Urothelium cell line (cell line): Measurements from ENCODE around the gene ANKRD18A.
"Not testable (repeated sequence)": the region's sequence is repeated elsewhere in the genome, so short reads cannot be mapped to it uniquely, and the experiment has no call there.

Experiments used
- DNase-seq: peaks from one replicate; pipeline ENCODE4 v3.0.0; 2011; ENCODE audit warnings: low spot score, mixed read lengths
- FAIRE-seq: peaks from 2 replicates; lab custom pipeline; 2011; peaks lifted over from hg19 to GRCh38; lab: Jason Lieb, UNC

ANKRD18A gene

DNA sequence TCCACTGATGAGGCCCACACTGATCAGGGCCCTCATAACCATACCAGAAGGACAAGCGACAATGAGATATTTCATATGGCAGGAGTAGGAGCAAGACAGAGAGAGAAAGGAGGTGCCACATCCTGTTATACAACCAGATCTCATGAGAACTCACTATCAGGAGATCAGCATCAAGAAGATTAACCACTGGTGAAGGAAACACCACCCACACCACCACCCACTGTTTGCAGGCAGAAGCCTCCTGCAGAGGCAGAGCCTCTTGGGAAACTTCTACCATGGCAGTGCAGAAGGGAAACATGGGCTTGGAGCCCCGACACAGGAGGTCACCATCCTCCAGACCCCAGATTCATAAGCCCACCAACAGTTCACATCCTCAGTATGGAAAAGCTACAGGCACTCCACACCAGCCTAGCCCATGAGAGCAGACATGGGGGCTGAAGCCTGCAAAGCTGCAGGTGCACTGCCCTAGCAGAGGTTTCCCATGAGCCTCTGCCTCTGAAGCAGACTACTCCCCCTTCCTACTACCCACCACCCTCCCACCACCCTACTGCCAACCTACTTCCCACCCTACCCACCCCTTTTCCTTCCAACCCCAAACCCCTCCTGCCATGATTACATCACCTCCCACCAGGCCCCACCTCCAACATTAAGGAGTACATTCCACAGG, 73.8 kb downstream of the ANKRD18A start:
- not testable (repeated sequence) for DNase-seq, FAIRE-seq

DNA sequence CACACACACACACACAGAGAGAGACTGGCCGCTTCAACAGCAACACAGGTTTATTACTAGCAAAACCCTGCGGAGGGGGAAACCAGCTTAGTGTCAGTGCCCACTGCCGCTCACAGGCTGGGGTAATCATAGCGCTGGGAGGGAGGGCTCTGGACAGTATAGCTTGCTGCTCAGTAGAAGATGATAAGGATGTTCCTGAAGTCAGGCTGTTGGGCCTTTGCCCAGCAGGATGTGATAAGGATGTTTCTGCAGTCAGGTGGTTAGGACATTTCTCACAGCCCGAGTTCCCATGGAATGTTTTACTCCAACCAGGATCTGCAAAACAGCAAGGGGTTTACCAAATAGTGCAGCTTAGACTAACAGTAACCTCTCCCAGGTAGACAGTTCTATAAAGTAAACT, 79.9 kb downstream of the ANKRD18A start:
- FAIRE-seq, result peak; percentile 58

GRCh38 chr9:38529317-38529716, 91.1 kb downstream of the ANKRD18A start:
- DNase-seq (no peak), FAIRE-seq (no peak)

More for the DNA sequence above, 79.9 kb downstream of the ANKRD18A start:
- DNase-seq, result not testable (repeated sequence)

GRCh38 chr9:38527503-38527902, 92.9 kb downstream of the ANKRD18A start:
- DNase-seq (no peak), FAIRE-seq (no peak)

- FAIRE-seq (no peak), DNase-seq (no peak)
Observed at GRCh38 chr9:38526591-38526990, 93.8 kb downstream of the ANKRD18A start.

- DNase-seq (no peak), FAIRE-seq (no peak)
Observed at GRCh38 chr9:38523121-38523520, 97.3 kb downstream of the ANKRD18A start.

DNA sequence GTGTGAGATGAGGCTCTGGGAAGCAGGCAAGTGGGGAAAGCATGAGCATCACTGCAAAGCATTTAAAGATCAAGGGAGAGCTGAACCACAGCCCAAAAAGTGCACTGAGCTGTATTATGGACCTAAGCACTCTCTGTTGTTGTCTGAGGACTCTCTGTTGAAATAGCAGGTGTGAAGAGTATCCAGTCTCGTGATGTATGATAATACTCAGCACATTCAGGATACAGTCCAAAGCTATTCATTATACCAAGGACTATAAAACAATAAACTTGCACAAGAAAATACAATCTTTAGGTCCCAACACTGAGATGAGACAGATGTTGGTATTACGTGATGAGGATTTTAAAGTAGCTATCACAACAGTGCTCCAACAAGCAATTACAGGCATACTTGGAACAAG, 98.6 kb downstream of the ANKRD18A start:
- FAIRE-seq (no peak), DNase-seq (no peak)
